SK-N-DZ (cell line): ENCODE measurements around the gene SEMA3D. TPM values are rescaled to one million over a fixed set of nuclear protein-coding genes. Genes with fewer than 3 reads are reported as not detected.

ENCODE experiments used
- DNase-seq: peaks from one replicate; pipeline ENCODE4 v3.0.0-alpha.2; 2015; ENCODE audit warnings: low spot score
- polyA plus RNA-seq, 2 experiments: library from polyadenylated mRNA; depleted of rRNA; stranded (reverse); fragments of >200 nt; gene quantifications; 2 replicates each; pipeline ENCODE4 v1.2.3, GENCODE V29; 2014

The SEMA3D gene
- 2.8 and 4.8 TPM in 2 replicates for polyA plus RNA-seq (2014; cell fraction: cytosol; rRNA removed)
- 1.9 and 2.6 TPM in 2 replicates for polyA plus RNA-seq (2014; cell fraction: nucleus; rRNA removed)

GRCh38 chr7:85186521-85187241, at the start of gene SEMA3D:
Gene SEMA3D (minus strand): TSS chr7:85187056. CDS start chr7:85121891, 65,165 bp downstream.
- DNase-seq: peak; percentile 83

- DNase-seq: no peak
Measured at GRCh38 chr7:85234730-85235129, 47.9 kb upstream of the SEMA3D start.

- DNase-seq: no peak
Measured at GRCh38 chr7:85232068-85232467, 45.2 kb upstream of the SEMA3D start.

GRCh38 chr7:85230623-85231022, 43.8 kb upstream of the SEMA3D start:
- DNase-seq: no peak

- no peak for DNase-seq
Measured at GRCh38 chr7:85229544-85229943, 42.7 kb upstream of the SEMA3D start.

- no peak for DNase-seq
Measured at GRCh38 chr7:85226361-85227085, 39.7 kb upstream of the SEMA3D start.

- DNase-seq: no peak
Measured at GRCh38 chr7:85224171-85224570, 37.3 kb upstream of the SEMA3D start.

- DNase-seq: no peak
Measured at GRCh38 chr7:85222522-85222921, 35.7 kb upstream of the SEMA3D start.

GRCh38 chr7:85221796-85222195, 34.9 kb upstream of the SEMA3D start:
- DNase-seq: no peak

GRCh38 chr7:85220651-85221050, 33.8 kb upstream of the SEMA3D start:
- no peak for DNase-seq

GRCh38 chr7:85220023-85220422, 33.2 kb upstream of the SEMA3D start:
- DNase-seq: no peak

- DNase-seq: no peak
Measured at GRCh38 chr7:85217085-85217484, 30.2 kb upstream of the SEMA3D start.

- DNase-seq: no peak
Measured at GRCh38 chr7:85215098-85215497, 28.2 kb upstream of the SEMA3D start.

GRCh38 chr7:85213500-85213899, 26.6 kb upstream of the SEMA3D start:
- DNase-seq: peak; percentile 72

- no peak for DNase-seq
Measured at GRCh38 chr7:85205754-85206153, 18.9 kb upstream of the SEMA3D start.

GRCh38 chr7:85204496-85204895, 17.6 kb upstream of the SEMA3D start:
- no peak for DNase-seq

GRCh38 chr7:85204061-85204460, 17.2 kb upstream of the SEMA3D start:
- DNase-seq: no peak

- no peak for DNase-seq
Measured at GRCh38 chr7:85201209-85201608, 14.4 kb upstream of the SEMA3D start.

- no peak for DNase-seq
Measured at GRCh38 chr7:85196696-85197095, 9.8 kb upstream of the SEMA3D start.

- no peak for DNase-seq
Measured at GRCh38 chr7:85191383-85191782, 4.5 kb upstream of the SEMA3D start.

- peak; percentile 59 for DNase-seq
Measured at GRCh38 chr7:85186083-85186520, 754 bp downstream of the SEMA3D start.

- peak; percentile 69 for DNase-seq
Measured at GRCh38 chr7:85185424-85186082, 1.3 kb downstream of the SEMA3D start.
